SU-DHL-6 (cell line): ENCODE results near the gene KRTAP2-1.

Source experiments
- H2AFZ ChIP-seq: fragments of 200-600 bp; sonication (generic); 2 replicates; pipeline ENCODE4 v1.6.1; 2014; ENCODE audit warnings: low read depth, mild to moderate bottlenecking, moderate library complexity, mixed read lengths, antibody characterized with exemption, low read length; ENCODE audit not compliant: severe bottlenecking
- H3F3A ChIP-seq: fragments of 200-600 bp; shearing (Covaris generic); 2 replicates; pipeline ENCODE4 v1.6.0; 2016; ENCODE audit warnings: antibody characterized with exemption, mild to moderate bottlenecking; ENCODE audit not compliant: insufficient read depth
- H3K27ac ChIP-seq: fragments of 200-600 bp; sonication (generic); 2 replicates; pipeline ENCODE4 v1.5.1; 2016; ENCODE audit warnings: low read depth, mild to moderate bottlenecking, low read length, moderate library complexity, mixed read lengths
- H3K27me3 ChIP-seq: fragments of 200-600 bp; sonication (generic), shearing (Covaris generic); 2 replicates; pipeline ENCODE4 v1.6.0; 2014; ENCODE audit warnings: mild to moderate bottlenecking, low read length
- H3K36me3 ChIP-seq: fragments of 200-600 bp; sonication (generic); 2 replicates; pipeline ENCODE4 v1.6.1; 2014; ENCODE audit warnings: mild to moderate bottlenecking, low read length, mixed read lengths
- H3K4me2 ChIP-seq: fragments of 300-600, 200-600 bp; shearing (Covaris generic), sonication (generic); 2 replicates; pipeline ENCODE4 v1.6.0; 2014; ENCODE audit warnings: low read length, low read depth, mild to moderate bottlenecking; ENCODE audit not compliant: poor library complexity, severe bottlenecking
- H3K4me3 ChIP-seq: fragments of 200-600 bp; sonication (generic); 2 replicates; pipeline ENCODE4 v1.5.1; 2014; ENCODE audit warnings: antibody characterized with exemption, low read length, mild to moderate bottlenecking, mixed read lengths; ENCODE audit not compliant: insufficient read depth, poor library complexity, severe bottlenecking
- H3K79me2 ChIP-seq: fragments of 200-600 bp; sonication (generic); 2 replicates; pipeline ENCODE4 v1.6.1; 2014; ENCODE audit warnings: mild to moderate bottlenecking, low read length, moderate library complexity; ENCODE audit not compliant: insufficient read depth
- H3K9ac ChIP-seq: fragments of 200-600 bp; sonication (generic); 2 replicates; pipeline ENCODE4 v1.7.0; 2014; ENCODE audit warnings: mild to moderate bottlenecking, low read length
- H3K9me2 ChIP-seq: fragments of 200-600 bp; sonication (generic); replicated peaks from 2 replicates; pipeline ENCODE4 v1.6.1; 2014; ENCODE audit warnings: low read length; ENCODE audit not compliant: insufficient read depth
- H3K9me3 ChIP-seq: fragments of 200-600 bp; sonication (generic); 2 replicates; pipeline ENCODE4 v1.6.1; 2014; ENCODE audit warnings: low read length, mixed read lengths; ENCODE audit not compliant: insufficient read depth
- H4K20me1 ChIP-seq: fragments of 200-600 bp; sonication (generic); 2 replicates; pipeline ENCODE4 v1.6.1; 2014; ENCODE audit warnings: low read depth, mild to moderate bottlenecking, antibody characterized with exemption, low read length, moderate library complexity, mixed read lengths
- EZH2phosphoT487 ChIP-seq: fragments of 200-600 bp; sonication (generic), shearing (Covaris generic); conservative IDR thresholded peaks from 2 replicates; pipeline ENCODE4 v1.6.1; 2018; ENCODE audit warnings: mild to moderate bottlenecking, antibody characterized with exemption, low read length, moderate library complexity, mixed read lengths
- TF ChIP-seq, protein P1 (sequence below): fragments of 200-600 bp; sonication (generic); IDR thresholded peaks from one replicate; pipeline ENCODE4 v1.5.1; 2017; ENCODE audit warnings: antibody characterized with exemption, mild to moderate bottlenecking, low read length, moderate library complexity; ENCODE audit not compliant: insufficient read depth, poor library complexity, severe bottlenecking

The KRTAP2-1 gene

DNA sequence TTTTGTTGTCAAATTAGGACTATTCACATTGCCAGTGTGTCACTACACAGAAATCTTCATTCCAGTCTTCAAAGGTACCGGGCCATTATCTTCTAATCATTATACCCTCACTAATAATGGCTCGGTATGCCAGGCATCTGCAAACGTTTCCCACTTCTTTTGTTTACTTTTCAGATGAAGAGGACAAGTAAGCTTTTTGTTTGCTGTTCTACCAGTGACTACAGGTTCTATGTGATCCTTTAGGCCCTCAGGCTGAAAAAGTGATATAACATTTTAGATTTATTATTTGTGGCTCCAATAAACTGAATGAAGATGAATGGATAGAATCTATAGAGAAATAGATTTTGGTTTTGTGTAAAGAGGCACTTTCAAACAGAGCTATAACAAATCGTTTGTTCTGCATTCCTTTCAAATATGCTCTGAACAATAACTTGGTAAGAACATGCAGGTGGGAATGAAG, 37.8 kb downstream of the KRTAP2-1 start:
- Histone ChIP-seq H3K36me3 (no peaks in the 10 kb centered on the region), H4K20me1 (no peaks in the 10 kb centered on the region), H2AFZ (no peak overlapping the region), H3K4me2 (no peak overlapping the region), H3K27ac (no peak overlapping the region), H3K9me3 (no peaks in the 10 kb centered on the region), H3K9ac (no peak overlapping the region), H3F3A (no peaks in the 10 kb centered on the region), H3K79me2 (no peaks in the 10 kb centered on the region), H3K4me3 (no peak overlapping the region), H3K9me2 (no peaks in the 10 kb centered on the region), H3K27me3 (no peaks in the 10 kb centered on the region)
- TF ChIP-seq, protein P1, sequence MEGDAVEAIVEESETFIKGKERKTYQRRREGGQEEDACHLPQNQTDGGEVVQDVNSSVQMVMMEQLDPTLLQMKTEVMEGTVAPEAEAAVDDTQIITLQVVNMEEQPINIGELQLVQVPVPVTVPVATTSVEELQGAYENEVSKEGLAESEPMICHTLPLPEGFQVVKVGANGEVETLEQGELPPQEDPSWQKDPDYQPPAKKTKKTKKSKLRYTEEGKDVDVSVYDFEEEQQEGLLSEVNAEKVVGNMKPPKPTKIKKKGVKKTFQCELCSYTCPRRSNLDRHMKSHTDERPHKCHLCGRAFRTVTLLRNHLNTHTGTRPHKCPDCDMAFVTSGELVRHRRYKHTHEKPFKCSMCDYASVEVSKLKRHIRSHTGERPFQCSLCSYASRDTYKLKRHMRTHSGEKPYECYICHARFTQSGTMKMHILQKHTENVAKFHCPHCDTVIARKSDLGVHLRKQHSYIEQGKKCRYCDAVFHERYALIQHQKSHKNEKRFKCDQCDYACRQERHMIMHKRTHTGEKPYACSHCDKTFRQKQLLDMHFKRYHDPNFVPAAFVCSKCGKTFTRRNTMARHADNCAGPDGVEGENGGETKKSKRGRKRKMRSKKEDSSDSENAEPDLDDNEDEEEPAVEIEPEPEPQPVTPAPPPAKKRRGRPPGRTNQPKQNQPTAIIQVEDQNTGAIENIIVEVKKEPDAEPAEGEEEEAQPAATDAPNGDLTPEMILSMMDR, result no peak
- TF ChIP-seq EZH2phosphoT487, result no peak

DNA sequence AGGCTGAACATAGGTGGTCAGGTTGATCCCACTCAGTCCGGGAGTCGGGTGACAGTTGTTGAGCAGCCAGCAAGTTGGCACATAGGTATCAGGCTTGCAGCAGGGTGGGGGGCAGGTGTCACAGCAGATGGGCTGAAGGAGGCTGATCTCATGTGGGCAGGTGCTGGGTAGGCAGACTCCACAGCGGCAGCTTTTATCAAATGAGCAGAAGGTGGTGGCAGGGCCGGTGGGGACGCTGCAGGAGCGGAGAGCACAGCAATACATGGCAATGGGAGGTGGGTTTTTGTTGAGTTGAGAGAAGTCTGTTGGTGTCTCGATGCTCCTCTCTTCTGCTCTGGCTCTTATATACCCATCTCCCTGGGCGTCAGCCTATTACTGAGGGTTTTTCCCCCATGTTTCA, 38.3 kb downstream of the KRTAP2-1 start, which contains the start of gene KRTAP3-1:
Gene KRTAP3-1, minus strand, starts transcription at position 318 of the 400 bp plus-strand sequence. Its CDS starts 54 bp downstream, at position 264.
- H3K27ac ChIP-seq, result no peak within 1 kb of the TSS
- H3K4me2 ChIP-seq, result no peak within 1 kb of the TSS
- H3K9ac ChIP-seq, result no peak within 1 kb of the TSS

DNA sequence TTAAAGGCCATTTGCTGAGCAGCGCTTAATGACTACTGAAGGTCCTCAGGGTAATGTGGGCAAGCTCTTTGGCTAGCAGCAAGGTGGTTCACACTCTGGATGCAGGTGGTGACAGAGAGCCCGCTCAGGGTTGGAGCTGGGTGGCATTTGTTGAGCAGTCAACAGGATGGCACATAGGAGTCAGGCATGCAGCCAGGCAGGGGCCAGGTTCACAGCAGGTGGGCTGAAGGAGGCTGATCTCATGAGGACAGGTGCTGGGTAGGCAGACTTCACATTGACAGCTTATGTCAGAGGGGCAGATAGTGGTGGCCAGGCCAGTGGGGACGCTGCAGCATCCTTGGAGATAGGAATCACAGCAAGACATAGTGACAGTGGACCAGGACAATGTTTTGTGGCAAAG, 42.7 kb downstream of the KRTAP2-1 start:
- H3K9me2 ChIP-seq, result no peaks in the 10 kb centered on the region
- H3K9ac ChIP-seq, result no peak overlapping the region
- H3K9me3 ChIP-seq, result no peaks in the 10 kb centered on the region
- H3F3A ChIP-seq, result no peaks in the 10 kb centered on the region
- no peaks in the 10 kb centered on the region for H3K79me2 ChIP-seq
- no peak overlapping the region for H3K27ac ChIP-seq
- H4K20me1 ChIP-seq, result no peaks in the 10 kb centered on the region
- TF ChIP-seq, protein P1, result no peak
- no peaks in the 10 kb centered on the region for H3K36me3 ChIP-seq
- no peak overlapping the region for H3K4me3 ChIP-seq
- H2AFZ ChIP-seq, result no peak overlapping the region
- H3K27me3 ChIP-seq, result no peaks in the 10 kb centered on the region
- no peak overlapping the region for H3K4me2 ChIP-seq

More for the DNA sequence above, 38.3 kb downstream of the KRTAP2-1 start, which contains the start of gene KRTAP3-1:
- H3K36me3 ChIP-seq, result no peaks in the 10 kb centered on the region
- H4K20me1 ChIP-seq, result no peaks in the 10 kb centered on the region
- H3K4me3 ChIP-seq, result no peak within 1 kb of the TSS
- no peaks in the 10 kb centered on the region for H3K9me3 ChIP-seq
- no peak for TF ChIP-seq EZH2phosphoT487
- TF ChIP-seq, protein P1, result no peak
- no peaks in the 10 kb centered on the region for H3K27me3 ChIP-seq
- H3K9me2 ChIP-seq, result no peaks in the 10 kb centered on the region
- H2AFZ ChIP-seq, result no peak within 1 kb of the TSS
- no peaks in the 10 kb centered on the region for H3K79me2 ChIP-seq
- H3F3A ChIP-seq, result no peaks in the 10 kb centered on the region
